ENCODE data around the gene DHRS9.

Gene DHRS9

DNA sequence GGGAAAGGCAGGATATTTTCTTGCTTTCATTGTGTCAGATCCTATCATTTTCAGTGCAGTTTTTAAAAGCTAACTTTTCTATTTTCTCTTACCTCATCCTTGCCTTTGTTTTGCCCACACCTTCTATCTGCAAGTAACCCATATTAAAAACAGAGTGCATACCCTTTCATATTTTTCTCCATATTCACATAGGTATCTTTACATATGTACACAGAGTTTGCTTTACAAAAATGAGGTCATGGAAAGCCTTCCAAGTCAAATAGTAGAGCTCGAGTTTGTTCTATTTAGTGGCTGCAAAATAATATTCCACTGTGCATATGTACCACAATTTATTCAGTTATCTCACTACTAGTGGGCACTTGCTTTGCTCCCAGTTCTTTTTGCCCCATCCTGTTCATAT is 3.9 kb upstream of the DHRS9 start:
- 89 to 91% methylated on average over 1 of the region's 1 CpG for WGBS, 2 experiments
- Histone ChIP-seq H3K9me3 (ENCODE audit: control insufficient read depth, low read length) (no peaks in the 10 kb centered on the region), H3K27me3 (ENCODE audit: control insufficient read depth, insufficient read depth, low read length, poor library complexity, severe bottlenecking) (no peaks in the 10 kb centered on the region), H3K36me3 (ENCODE audit: control insufficient read depth, insufficient read depth, low read length) (no peaks in the 10 kb centered on the region), H3K27ac (ENCODE audit: insufficient read depth, low read depth, low read length, poor library complexity, severe bottlenecking) (no peak overlapping the region), H3K4me3 (ENCODE audit: insufficient read depth, low read depth, low read length) (no peak overlapping the region), H3K4me1 (ENCODE audit: control insufficient read depth, insufficient read depth, low read length) (no peaks in the 10 kb centered on the region)

- no peaks in the 10 kb centered on the region for H3K9me3 ChIP-seq (ENCODE audit: control insufficient read depth, low read length)
These were observed 3.4 kb upstream of the DHRS9 start for GRCh38 chr2:169065864-169066517.

GRCh38 chr2:169066897-169067296 is 2.5 kb upstream of the DHRS9 start:
- no peak overlapping the region for H3K4me3 ChIP-seq (ENCODE audit: insufficient read depth, low read depth, low read length)
- H3K4me1 ChIP-seq (ENCODE audit: control insufficient read depth, insufficient read depth, low read length): no peaks in the 10 kb centered on the region
- no peaks in the 10 kb centered on the region for H3K27me3 ChIP-seq (ENCODE audit: control insufficient read depth, insufficient read depth, low read length, poor library complexity, severe bottlenecking)
- no peaks in the 10 kb centered on the region for H3K9me3 ChIP-seq (ENCODE audit: control insufficient read depth, low read length)
- H3K27ac ChIP-seq (ENCODE audit: insufficient read depth, low read depth, low read length, poor library complexity, severe bottlenecking): no peak overlapping the region
- WGBS, 2 experiments: 82 to 90% methylated on average over 1 of the region's 1 CpG
- H3K36me3 ChIP-seq (ENCODE audit: control insufficient read depth, insufficient read depth, low read length): no peaks in the 10 kb centered on the region

More at GRCh38 chr2:169065864-169066517, 3.4 kb upstream of the DHRS9 start:
- WGBS, 2 experiments: 91 to 100% methylated on average over 1 to 2 of the region's 2 CpGs
- Histone ChIP-seq H3K4me1 (ENCODE audit: control insufficient read depth, insufficient read depth, low read length) (no peaks in the 10 kb centered on the region), H3K36me3 (ENCODE audit: control insufficient read depth, insufficient read depth, low read length) (no peaks in the 10 kb centered on the region), H3K27ac (ENCODE audit: insufficient read depth, low read depth, low read length, poor library complexity, severe bottlenecking) (no peak overlapping the region), H3K4me3 (ENCODE audit: insufficient read depth, low read depth, low read length) (no peak overlapping the region), H3K27me3 (ENCODE audit: control insufficient read depth, insufficient read depth, low read length, poor library complexity, severe bottlenecking) (no peaks in the 10 kb centered on the region)

- no peak overlapping the region for H3K4me3 ChIP-seq (ENCODE audit: insufficient read depth, low read depth, low read length)
- 95 to 100% methylated on average over 1 to 2 of the region's 2 CpGs for WGBS, 2 experiments
- H3K9me3 ChIP-seq (ENCODE audit: control insufficient read depth, low read length): no peaks in the 10 kb centered on the region
- H3K27ac ChIP-seq (ENCODE audit: insufficient read depth, low read depth, low read length, poor library complexity, severe bottlenecking): no peak overlapping the region
- no peaks in the 10 kb centered on the region for H3K36me3 ChIP-seq (ENCODE audit: control insufficient read depth, insufficient read depth, low read length)
- H3K27me3 ChIP-seq (ENCODE audit: control insufficient read depth, insufficient read depth, low read length, poor library complexity, severe bottlenecking): no peaks in the 10 kb centered on the region
- no peaks in the 10 kb centered on the region for H3K4me1 ChIP-seq (ENCODE audit: control insufficient read depth, insufficient read depth, low read length)
These were observed 470 bp downstream of the DHRS9 start for GRCh38 chr2:169069833-169070232.

GRCh38 chr2:169071455-169071854 is 2.1 kb downstream of the DHRS9 start:
- Histone ChIP-seq H3K27ac (ENCODE audit: insufficient read depth, low read depth, low read length, poor library complexity, severe bottlenecking) (no peak overlapping the region), H3K4me3 (ENCODE audit: insufficient read depth, low read depth, low read length) (no peak overlapping the region), H3K36me3 (ENCODE audit: control insufficient read depth, insufficient read depth, low read length) (no peaks in the 10 kb centered on the region), H3K9me3 (ENCODE audit: control insufficient read depth, low read length) (no peaks in the 10 kb centered on the region), H3K27me3 (ENCODE audit: control insufficient read depth, insufficient read depth, low read length, poor library complexity, severe bottlenecking) (no peaks in the 10 kb centered on the region), H3K4me1 (ENCODE audit: control insufficient read depth, insufficient read depth, low read length) (no peaks in the 10 kb centered on the region)
- WGBS, 2 experiments: 90 to 91% methylated on average over 3 of the region's 5 CpGs

- no peak overlapping the region for H3K4me3 ChIP-seq (ENCODE audit: insufficient read depth, low read depth, low read length)
- H3K9me3 ChIP-seq (ENCODE audit: control insufficient read depth, low read length): no peaks in the 10 kb centered on the region
- H3K27me3 ChIP-seq (ENCODE audit: control insufficient read depth, insufficient read depth, low read length, poor library complexity, severe bottlenecking): no peaks in the 10 kb centered on the region
- WGBS, 2 experiments: 97 to 99% methylated on average over 3 to 4 of the region's 4 CpGs
- H3K27ac ChIP-seq (ENCODE audit: insufficient read depth, low read depth, low read length, poor library complexity, severe bottlenecking): no peak overlapping the region
- no peaks in the 10 kb centered on the region for H3K4me1 ChIP-seq (ENCODE audit: control insufficient read depth, insufficient read depth, low read length)
- H3K36me3 ChIP-seq (ENCODE audit: control insufficient read depth, insufficient read depth, low read length): no peaks in the 10 kb centered on the region
These were observed 3.0 kb downstream of the DHRS9 start for GRCh38 chr2:169072163-169072925.

DNA sequence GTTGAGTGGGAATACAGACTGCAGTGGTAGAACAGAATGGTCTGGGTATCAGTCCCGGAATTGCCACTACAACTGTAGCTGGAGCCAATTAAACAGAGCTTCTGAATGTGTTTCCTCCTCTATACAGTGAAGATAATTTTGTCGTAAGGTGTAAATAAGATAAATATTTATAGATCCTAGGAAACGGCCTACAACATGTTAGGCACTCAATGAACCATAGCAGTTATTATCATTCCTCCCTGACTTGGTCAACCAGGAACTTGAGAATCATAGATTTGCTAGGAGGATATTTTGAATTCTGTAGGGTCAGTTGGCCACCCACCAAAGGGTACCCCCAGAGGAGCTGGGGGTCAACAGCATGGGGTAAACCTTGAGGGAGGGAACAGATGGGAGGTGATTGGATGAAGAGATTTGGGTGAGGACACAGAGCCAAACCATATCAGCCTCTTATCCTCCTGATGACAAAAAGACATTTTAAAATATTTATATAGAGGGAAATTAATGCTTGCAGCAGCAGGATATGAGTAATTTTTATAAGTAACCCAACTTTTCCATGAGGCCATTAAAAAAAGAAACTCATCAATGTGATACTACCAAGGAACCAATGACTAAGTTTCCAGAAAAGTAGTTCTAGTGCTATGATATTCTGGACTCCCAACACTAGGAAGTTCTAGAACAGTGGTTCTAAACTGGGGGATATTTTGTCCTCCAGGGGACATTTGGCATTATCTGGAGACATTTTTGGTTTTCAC is 4.0 kb downstream of the DHRS9 start:
- Histone ChIP-seq H3K9me3 (ENCODE audit: control insufficient read depth, low read length) (no peaks in the 10 kb centered on the region), H3K4me3 (ENCODE audit: insufficient read depth, low read depth, low read length) (no peak overlapping the region), H3K36me3 (ENCODE audit: control insufficient read depth, insufficient read depth, low read length) (no peaks in the 10 kb centered on the region), H3K27me3 (ENCODE audit: control insufficient read depth, insufficient read depth, low read length, poor library complexity, severe bottlenecking) (no peaks in the 10 kb centered on the region), H3K4me1 (ENCODE audit: control insufficient read depth, insufficient read depth, low read length) (no peaks in the 10 kb centered on the region), H3K27ac (ENCODE audit: insufficient read depth, low read depth, low read length, poor library complexity, severe bottlenecking) (no peak overlapping the region)
- 92 to 99% methylated on average over 2 to 3 of the region's 3 CpGs for WGBS, 2 experiments

- 95 to 96% methylated on average over 9 of the region's 9 CpGs for WGBS, 2 experiments
- Histone ChIP-seq H3K4me1 (ENCODE audit: control insufficient read depth, insufficient read depth, low read length) (no peaks in the 10 kb centered on the region), H3K9me3 (ENCODE audit: control insufficient read depth, low read length) (no peaks in the 10 kb centered on the region), H3K27ac (ENCODE audit: insufficient read depth, low read depth, low read length, poor library complexity, severe bottlenecking) (no peak overlapping the region), H3K36me3 (ENCODE audit: control insufficient read depth, insufficient read depth, low read length) (no peaks in the 10 kb centered on the region), H3K4me3 (ENCODE audit: insufficient read depth, low read depth, low read length) (no peak overlapping the region), H3K27me3 (ENCODE audit: control insufficient read depth, insufficient read depth, low read length, poor library complexity, severe bottlenecking) (no peaks in the 10 kb centered on the region)
These were observed 4.8 kb downstream of the DHRS9 start for GRCh38 chr2:169073963-169074751.

- 89 to 94% methylated on average over 2 of the region's 2 CpGs for WGBS, 2 experiments
- no peaks in the 10 kb centered on the region for H3K36me3 ChIP-seq (ENCODE audit: control insufficient read depth, insufficient read depth, low read length)
- H3K4me1 ChIP-seq (ENCODE audit: control insufficient read depth, insufficient read depth, low read length): no peaks in the 10 kb centered on the region
- no peak overlapping the region for H3K4me3 ChIP-seq (ENCODE audit: insufficient read depth, low read depth, low read length)
- H3K27me3 ChIP-seq (ENCODE audit: control insufficient read depth, insufficient read depth, low read length, poor library complexity, severe bottlenecking): no peaks in the 10 kb centered on the region
- no peaks in the 10 kb centered on the region for H3K9me3 ChIP-seq (ENCODE audit: control insufficient read depth, low read length)
- no peak overlapping the region for H3K27ac ChIP-seq (ENCODE audit: insufficient read depth, low read depth, low read length, poor library complexity, severe bottlenecking)
These were observed 8.4 kb downstream of the DHRS9 start for GRCh38 chr2:169077674-169078240.

Measured in ectodermal cell (in vitro differentiated cells).